Right renal cortex interstitium (tissue), 3 donors: ENCODE measurements around the gene NXN. TPM values are rescaled to one million over a fixed set of nuclear protein-coding genes. Genes with fewer than 3 reads are reported as not detected.
A peak's percentile ranks its signal among the peaks of the same experiment; 100 is the strongest.
"Not testable (repeated sequence)": the region's sequence is repeated elsewhere in the genome, so short reads cannot be mapped to it uniquely, and the experiment has no call there.

ENCODE experiments used
- DNase-seq, 3 donors: peaks; one replicate each; pipeline ENCODE4 v3.0.0-alpha.2; 2013; ENCODE audit warnings: low read depth in 3 of 3, low spot score in 2 of 3
- polyA plus RNA-seq, 3 donors: library from polyadenylated mRNA; unstranded; fragments of 120-200 nt; gene quantifications; one replicate each; pipeline ENCODE4 v1.2.1, GENCODE V29; 2013; ENCODE audit not compliant: insufficient read length in 3 of 3

The NXN gene
- polyA plus RNA-seq, 3 donors: 30.7 to 35.4 (median 32.9) TPM

GRCh38 chr17:897970-898619, 81.5 kb downstream of the NXN start:
- no peak for DNase-seq

- DNase-seq: no peak
These were observed 82.5 kb downstream of the NXN start for GRCh38 chr17:896953-897661.

- no peak for DNase-seq
These were observed 83.1 kb downstream of the NXN start for GRCh38 chr17:896454-896853.

GRCh38 chr17:892958-893357, 86.6 kb downstream of the NXN start:
- DNase-seq: no peak

GRCh38 chr17:888998-889441, 90.6 kb downstream of the NXN start:
- DNase-seq: no peak

- DNase-seq: no peak
These were observed 91.9 kb downstream of the NXN start for GRCh38 chr17:887551-888209.

GRCh38 chr17:885971-886571, 93.5 kb downstream of the NXN start:
- no peak for DNase-seq

GRCh38 chr17:883586-883962, 96.0 kb downstream of the NXN start:
- DNase-seq: no peak

- DNase-seq: peak in 2 of 3 donors; percentile 70 to 72
These were observed 96.6 kb downstream of the NXN start for GRCh38 chr17:882827-883585.

GRCh38 chr17:881778-882177, 97.8 kb downstream of the NXN start:
- no peak for DNase-seq

GRCh38 chr17:880443-881269, 98.9 kb downstream of the NXN start:
- no peak for DNase-seq

- peak in 1 of 3 donors; percentile 71 for DNase-seq
These were observed 99.8 kb downstream of the NXN start for GRCh38 chr17:879546-880442.

GRCh38 chr17:877630-878029, 101.9 kb downstream of the NXN start:
- no peak for DNase-seq

GRCh38 chr17:876272-876671, 103.3 kb downstream of the NXN start:
- no peak for DNase-seq

- DNase-seq: not testable (repeated sequence)
These were observed 105.0 kb downstream of the NXN start for GRCh38 chr17:874590-874989.

- no peak for DNase-seq
These were observed 106.7 kb downstream of the NXN start for GRCh38 chr17:872855-873254.

- DNase-seq: no peak
These were observed 107.6 kb downstream of the NXN start for GRCh38 chr17:871751-872519.
